Dendritic cell treated with granulocyte-macrophage colony-stimulating factor and Interleukin-4, amounts not matched to agents 40 ng/mL and 50 ng/mL, for 4 days (primary cell): ENCODE results near the gene SLC25A12.

ENCODE experiments used
- H3K27ac Mint-ChIP-seq: one replicate; pipeline ENCODE4 v1.8.0; 2022; ENCODE audit warnings: mild to moderate bottlenecking, mixed read lengths
- H3K27me3 Mint-ChIP-seq: one replicate; pipeline ENCODE4 v1.8.0; 2022; ENCODE audit warnings: mild to moderate bottlenecking, mixed read lengths
- H3K36me3 Mint-ChIP-seq: one replicate; pipeline ENCODE4 v1.8.0; 2022; ENCODE audit warnings: low read depth, mixed read lengths
- H3K4me1 Mint-ChIP-seq: one replicate; pipeline ENCODE4 v1.8.0; 2022; ENCODE audit warnings: low read depth, mixed read lengths
- H3K4me3 Mint-ChIP-seq: one replicate; pipeline ENCODE4 v1.8.0; 2022; ENCODE audit warnings: mild to moderate bottlenecking, moderate library complexity, mixed read lengths
- H3K9me3 Mint-ChIP-seq: one replicate; pipeline ENCODE4 v1.8.0; 2022; ENCODE audit warnings: mixed read lengths
- intact Hi-C: fragments of 100-400 bp; cut with micrococcal nuclease; formaldehyde crosslinking; loops from one replicate; pipeline ENCODE4 v1.15.0; 2022

Gene SLC25A12

GRCh38 chr2:171803757-171804156, 90.3 kb downstream of the SLC25A12 start:
- peaks cover 37% of the 10 kb centered on the region for H3K36me3 Mint-ChIP-seq
- H3K4me1 Mint-ChIP-seq: peaks cover 8% of the 10 kb centered on the region
- H3K27ac Mint-ChIP-seq: no peak overlapping the region
- H3K27me3 Mint-ChIP-seq: no peaks in the 10 kb centered on the region
- no peaks in the 10 kb centered on the region for H3K9me3 Mint-ChIP-seq
- no peak overlapping the region for H3K4me3 Mint-ChIP-seq
- intact Hi-C loops: no loop called here

GRCh38 chr2:171800639-171801038, 93.4 kb downstream of the SLC25A12 start:
- H3K4me3 Mint-ChIP-seq: no peak overlapping the region
- H3K27ac Mint-ChIP-seq: no peak overlapping the region
- peaks cover 26% of the 10 kb centered on the region for H3K36me3 Mint-ChIP-seq
- intact Hi-C loops: no loop called here
- H3K9me3 Mint-ChIP-seq: no peaks in the 10 kb centered on the region
- H3K27me3 Mint-ChIP-seq: no peaks in the 10 kb centered on the region
- H3K4me1 Mint-ChIP-seq: peaks cover 16% of the 10 kb centered on the region

- peaks cover 18% of the 10 kb centered on the region for H3K36me3 Mint-ChIP-seq
- H3K4me3 Mint-ChIP-seq: no peak overlapping the region
- H3K27ac Mint-ChIP-seq: peak overlapping the region; percentile 84
- intact Hi-C loops: no loop called here
- no peaks in the 10 kb centered on the region for H3K27me3 Mint-ChIP-seq
- no peaks in the 10 kb centered on the region for H3K9me3 Mint-ChIP-seq
- H3K4me1 Mint-ChIP-seq: peaks cover 31% of the 10 kb centered on the region
Observed at GRCh38 chr2:171798156-171798820, 95.8 kb downstream of the SLC25A12 start.

GRCh38 chr2:171794918-171795317, 99.1 kb downstream of the SLC25A12 start:
- H3K4me3 Mint-ChIP-seq: no peak overlapping the region
- no peaks in the 10 kb centered on the region for H3K27me3 Mint-ChIP-seq
- H3K4me1 Mint-ChIP-seq: peaks cover 31% of the 10 kb centered on the region
- H3K9me3 Mint-ChIP-seq: no peaks in the 10 kb centered on the region
- H3K36me3 Mint-ChIP-seq: peaks cover 38% of the 10 kb centered on the region
- no peak overlapping the region for H3K27ac Mint-ChIP-seq
- intact Hi-C loops: no loop called here

- intact Hi-C loops: no loop called here
- no peak overlapping the region for H3K4me3 Mint-ChIP-seq
- H3K27me3 Mint-ChIP-seq: no peaks in the 10 kb centered on the region
- H3K4me1 Mint-ChIP-seq: peaks cover 31% of the 10 kb centered on the region
- peaks cover 40% of the 10 kb centered on the region for H3K36me3 Mint-ChIP-seq
- no peaks in the 10 kb centered on the region for H3K9me3 Mint-ChIP-seq
- H3K27ac Mint-ChIP-seq: no peak overlapping the region
Observed at GRCh38 chr2:171793691-171794678, 100.1 kb downstream of the SLC25A12 start.

- Mint-ChIP-seq H3K27ac (no peak overlapping the region), H3K27me3 (no peaks in the 10 kb centered on the region), H3K4me3 (no peak overlapping the region), H3K9me3 (no peaks in the 10 kb centered on the region), H3K4me1 (peaks cover 30% of the 10 kb centered on the region), H3K36me3 (peaks cover 40% of the 10 kb centered on the region)
- intact Hi-C loops: no loop called here
Observed at GRCh38 chr2:171792886-171793580, 101.0 kb downstream of the SLC25A12 start.

- H3K27ac Mint-ChIP-seq: no peak overlapping the region
- peaks cover 46% of the 10 kb centered on the region for H3K36me3 Mint-ChIP-seq
- H3K9me3 Mint-ChIP-seq: no peaks in the 10 kb centered on the region
- H3K4me1 Mint-ChIP-seq: peaks cover 34% of the 10 kb centered on the region
- intact Hi-C loops: no loop called here
- H3K4me3 Mint-ChIP-seq: no peak overlapping the region
- no peaks in the 10 kb centered on the region for H3K27me3 Mint-ChIP-seq
Observed at GRCh38 chr2:171792157-171792556, 101.9 kb downstream of the SLC25A12 start.

- peaks cover 50% of the 10 kb centered on the region for H3K36me3 Mint-ChIP-seq
- H3K9me3 Mint-ChIP-seq: no peaks in the 10 kb centered on the region
- H3K27ac Mint-ChIP-seq: no peak overlapping the region
- peaks cover 35% of the 10 kb centered on the region for H3K4me1 Mint-ChIP-seq
- intact Hi-C loops: no loop called here
- no peak overlapping the region for H3K4me3 Mint-ChIP-seq
- no peaks in the 10 kb centered on the region for H3K27me3 Mint-ChIP-seq
Observed at GRCh38 chr2:171791361-171791760, 102.7 kb downstream of the SLC25A12 start.

- peaks cover 60% of the 10 kb centered on the region for H3K36me3 Mint-ChIP-seq
- no peaks in the 10 kb centered on the region for H3K27me3 Mint-ChIP-seq
- intact Hi-C loops: no loop called here
- H3K9me3 Mint-ChIP-seq: no peaks in the 10 kb centered on the region
- H3K4me1 Mint-ChIP-seq: peaks cover 31% of the 10 kb centered on the region
- H3K4me3 Mint-ChIP-seq: no peak overlapping the region
- H3K27ac Mint-ChIP-seq: no peak overlapping the region
Observed at GRCh38 chr2:171789956-171790355, 104.1 kb downstream of the SLC25A12 start.

- no peak overlapping the region for H3K4me3 Mint-ChIP-seq
- peaks cover 68% of the 10 kb centered on the region for H3K36me3 Mint-ChIP-seq
- intact Hi-C loops: no loop called here
- H3K27me3 Mint-ChIP-seq: no peaks in the 10 kb centered on the region
- no peaks in the 10 kb centered on the region for H3K9me3 Mint-ChIP-seq
- H3K4me1 Mint-ChIP-seq: peaks cover 20% of the 10 kb centered on the region
- H3K27ac Mint-ChIP-seq: peak overlapping the region; percentile 30
Observed at GRCh38 chr2:171788316-171788993, 105.6 kb downstream of the SLC25A12 start.

GRCh38 chr2:171787333-171788072, 106.5 kb downstream of the SLC25A12 start:
- Mint-ChIP-seq H3K4me3 (no peak overlapping the region), H3K4me1 (peaks cover 20% of the 10 kb centered on the region), H3K36me3 (peaks cover 58% of the 10 kb centered on the region), H3K27ac (peak overlapping the region; percentile 30), H3K9me3 (no peaks in the 10 kb centered on the region), H3K27me3 (no peaks in the 10 kb centered on the region)
- intact Hi-C loops: no loop called here

GRCh38 chr2:171785450-171785849, 108.6 kb downstream of the SLC25A12 start:
- Mint-ChIP-seq H3K4me1 (peaks cover 20% of the 10 kb centered on the region), H3K36me3 (peaks cover 38% of the 10 kb centered on the region), H3K4me3 (no peak overlapping the region), H3K9me3 (no peaks in the 10 kb centered on the region), H3K27me3 (no peaks in the 10 kb centered on the region), H3K27ac (no peak overlapping the region)
- intact Hi-C loops: no loop called here

GRCh38 chr2:171778515-171778914, 115.5 kb downstream of the SLC25A12 start:
- peaks cover 7% of the 10 kb centered on the region for H3K36me3 Mint-ChIP-seq
- no peaks in the 10 kb centered on the region for H3K4me1 Mint-ChIP-seq
- no peak overlapping the region for H3K27ac Mint-ChIP-seq
- no peaks in the 10 kb centered on the region for H3K27me3 Mint-ChIP-seq
- no peak overlapping the region for H3K4me3 Mint-ChIP-seq
- peaks cover 18% of the 10 kb centered on the region for H3K9me3 Mint-ChIP-seq
- intact Hi-C loops: no loop called here
